Measurements from ENCODE around the gene HAPLN2.

GRCh38 chr1:156593661-156593989 is 25.6 kb upstream of the HAPLN2 start:
- TF ChIP-seq CTCF (IDR thresholded peaks at IDR 0.05) (no peak), POLR2A (IDR thresholded peaks at IDR 0.05) (no peak)

All from sigmoid colon (tissue), 3 donors.